ENCODE measurements around the gene GINS3.

GINS3 gene

DNA sequence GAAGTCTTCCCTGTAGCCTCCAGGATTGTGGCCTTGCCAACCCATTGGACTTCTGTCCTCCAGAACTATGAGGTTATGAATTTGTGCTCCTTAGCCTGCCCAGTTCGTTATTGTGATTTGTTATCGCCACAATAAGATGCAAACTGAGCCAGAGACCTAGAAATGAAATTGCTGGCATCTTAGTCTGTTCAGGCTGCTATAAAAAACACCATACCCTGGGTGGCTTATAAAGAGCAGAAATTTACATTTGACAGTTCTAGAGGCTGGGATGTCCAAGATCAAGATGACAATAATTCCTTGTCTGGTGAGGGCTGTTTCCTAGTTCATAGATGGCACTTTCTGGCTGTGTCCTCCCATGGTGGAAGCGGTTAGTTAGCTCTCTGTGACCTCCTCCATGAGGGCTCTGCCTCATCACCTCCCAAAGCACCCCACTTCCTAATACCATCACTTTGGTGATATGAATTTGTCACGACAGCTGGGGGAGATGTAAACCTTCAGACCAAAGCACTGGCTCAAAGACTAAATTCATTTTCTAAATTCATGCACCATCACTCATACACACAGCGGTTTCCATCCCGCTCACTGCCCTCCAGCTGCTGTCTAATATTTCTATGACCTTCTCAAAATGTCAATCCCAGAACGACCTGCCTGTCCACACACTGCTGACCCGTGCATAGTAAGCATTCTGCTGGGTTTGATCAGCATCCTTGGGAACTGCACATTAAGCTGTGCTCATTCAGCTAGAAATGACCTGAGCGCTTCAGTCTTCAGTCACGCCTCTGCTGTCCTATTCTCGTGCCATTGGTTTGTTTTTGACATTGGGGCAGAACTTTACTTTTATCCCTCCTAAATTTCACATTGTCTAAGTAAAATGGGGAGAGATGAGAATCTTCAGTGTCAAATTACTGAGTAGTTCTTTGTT, 36.6 kb downstream of the GINS3 start:
- DNase-seq (ENCODE audit: extremely low spot score): no peak
- CTCF ChIA-PET: interaction anchor here (1.2 kb wide), 2 partner anchors 10 to 92 kb away, joined by 3 read pairs; no protein-coding TSS in a partner anchor
- POLR2A ChIA-PET: interaction anchor here (0.6 kb wide), 1 partner anchor 500 kb away, joined by 3 read pairs; no protein-coding TSS in a partner anchor
- TF ChIP-seq, protein P1, sequence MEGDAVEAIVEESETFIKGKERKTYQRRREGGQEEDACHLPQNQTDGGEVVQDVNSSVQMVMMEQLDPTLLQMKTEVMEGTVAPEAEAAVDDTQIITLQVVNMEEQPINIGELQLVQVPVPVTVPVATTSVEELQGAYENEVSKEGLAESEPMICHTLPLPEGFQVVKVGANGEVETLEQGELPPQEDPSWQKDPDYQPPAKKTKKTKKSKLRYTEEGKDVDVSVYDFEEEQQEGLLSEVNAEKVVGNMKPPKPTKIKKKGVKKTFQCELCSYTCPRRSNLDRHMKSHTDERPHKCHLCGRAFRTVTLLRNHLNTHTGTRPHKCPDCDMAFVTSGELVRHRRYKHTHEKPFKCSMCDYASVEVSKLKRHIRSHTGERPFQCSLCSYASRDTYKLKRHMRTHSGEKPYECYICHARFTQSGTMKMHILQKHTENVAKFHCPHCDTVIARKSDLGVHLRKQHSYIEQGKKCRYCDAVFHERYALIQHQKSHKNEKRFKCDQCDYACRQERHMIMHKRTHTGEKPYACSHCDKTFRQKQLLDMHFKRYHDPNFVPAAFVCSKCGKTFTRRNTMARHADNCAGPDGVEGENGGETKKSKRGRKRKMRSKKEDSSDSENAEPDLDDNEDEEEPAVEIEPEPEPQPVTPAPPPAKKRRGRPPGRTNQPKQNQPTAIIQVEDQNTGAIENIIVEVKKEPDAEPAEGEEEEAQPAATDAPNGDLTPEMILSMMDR (IDR thresholded peaks at IDR 0.05; ENCODE audit: control extremely low read depth, extremely low read depth, low read depth, missing control alignments): no peak

DNA sequence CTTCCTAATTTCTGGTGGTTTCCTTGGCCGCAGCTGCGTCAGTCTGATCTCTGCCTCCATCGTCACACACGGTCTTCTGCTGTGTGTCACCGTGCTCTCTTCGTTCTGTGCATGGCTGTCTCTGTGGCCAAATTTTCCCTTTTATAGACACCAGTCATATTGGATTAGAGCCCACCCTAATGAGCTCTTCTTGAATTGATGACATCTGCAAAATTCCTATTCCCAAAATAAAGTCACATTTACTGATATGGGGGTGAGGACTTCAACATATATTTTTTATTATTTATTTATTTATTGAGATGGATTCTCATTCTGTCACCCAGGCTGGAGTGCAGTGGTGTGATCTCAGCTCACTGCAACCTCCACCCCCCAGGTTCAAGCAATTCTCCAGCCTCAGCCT, 38.4 kb downstream of the GINS3 start:
- ChIA-PET POLR2A (no interaction called here), CTCF (interaction anchor here (1.1 kb wide), 1 partner anchor 94 kb away, joined by 3 read pairs; no protein-coding TSS in a partner anchor)
- TF ChIP-seq, protein P1 (IDR thresholded peaks at IDR 0.05; ENCODE audit: control extremely low read depth, extremely low read depth, low read depth, missing control alignments): no peak
- DNase-seq (ENCODE audit: extremely low spot score): no peak

DNA sequence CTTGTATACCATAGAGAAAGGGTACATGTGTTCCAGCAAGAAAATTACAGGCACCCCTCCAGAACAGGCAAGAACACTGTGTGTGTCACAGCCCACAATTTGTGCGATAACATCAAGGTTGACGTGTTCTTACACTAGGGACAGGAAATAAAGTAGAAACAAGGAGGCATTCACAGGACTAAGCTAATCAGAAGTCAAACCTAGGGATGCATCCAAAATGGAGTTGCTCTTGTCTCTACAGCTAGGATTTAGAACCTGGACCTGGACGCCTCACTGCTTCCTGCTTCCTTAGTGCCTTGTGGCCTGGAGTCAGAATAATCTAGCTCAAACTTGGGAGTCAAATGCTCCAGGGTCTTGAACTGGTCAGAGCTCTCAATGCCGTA, 41.3 kb downstream of the GINS3 start:
- TF ChIP-seq, protein P1 (IDR thresholded peaks at IDR 0.05; ENCODE audit: control extremely low read depth, extremely low read depth, low read depth, missing control alignments): no peak
- ChIA-PET POLR2A (no interaction called here), CTCF (interaction anchor here (2.0 kb wide), 1 partner anchor 21 kb away, joined by 5 read pairs; no protein-coding TSS in a partner anchor)
- DNase-seq (ENCODE audit: extremely low spot score): no peak

DNA sequence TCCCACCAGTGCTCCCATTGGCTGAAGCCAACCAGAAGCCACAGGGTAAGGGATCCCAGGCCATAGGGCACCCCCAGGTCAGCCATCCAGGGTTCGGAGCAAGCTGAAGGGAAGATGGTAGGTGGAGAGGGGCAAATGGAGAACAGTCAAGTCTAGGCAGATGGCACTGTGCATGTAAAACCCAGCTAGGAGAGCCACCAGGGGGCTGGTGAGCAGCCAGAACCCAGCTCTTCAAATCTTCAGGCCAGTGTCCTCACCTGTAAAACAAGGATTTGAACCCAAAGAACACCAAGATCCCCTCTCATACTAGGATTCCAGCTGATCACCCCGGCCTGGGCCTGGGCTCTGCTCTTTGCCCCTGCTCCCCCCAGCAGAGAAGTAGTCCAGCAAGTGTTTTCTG, 43.5 kb downstream of the GINS3 start:
- no peak for DNase-seq (ENCODE audit: extremely low spot score)
- ChIA-PET CTCF (interaction anchor here (1.0 kb wide), 1 partner anchor 8 kb away, joined by 4 read pairs; no protein-coding TSS in a partner anchor), POLR2A (no interaction called here)
- TF ChIP-seq, protein P1 (IDR thresholded peaks at IDR 0.05; ENCODE audit: control extremely low read depth, extremely low read depth, low read depth, missing control alignments): no peak

DNA sequence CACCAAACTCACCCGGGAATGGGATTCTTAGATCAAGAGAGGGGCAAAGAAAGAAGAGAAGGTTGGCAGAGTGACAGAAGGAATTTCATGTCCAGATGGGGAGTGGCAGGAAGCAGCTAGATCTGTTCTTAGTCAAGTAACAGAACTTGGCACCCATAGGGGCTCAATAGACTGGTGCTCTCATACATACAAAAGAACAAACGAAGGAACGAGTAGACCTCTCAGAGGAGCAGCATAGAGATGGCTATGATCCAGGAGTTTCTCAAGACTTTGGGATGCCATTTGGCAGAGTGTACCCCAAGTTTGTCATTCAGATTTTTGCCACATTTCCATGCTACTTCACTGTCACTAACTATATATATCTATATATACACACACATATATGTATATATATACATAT, 47.9 kb downstream of the GINS3 start:
- no peak for DNase-seq (ENCODE audit: extremely low spot score)
- TF ChIP-seq, protein P1 (IDR thresholded peaks at IDR 0.05; ENCODE audit: control extremely low read depth, extremely low read depth, low read depth, missing control alignments): no peak
- POLR2A ChIA-PET: no interaction called here
- CTCF ChIA-PET: no interaction called here

DNA sequence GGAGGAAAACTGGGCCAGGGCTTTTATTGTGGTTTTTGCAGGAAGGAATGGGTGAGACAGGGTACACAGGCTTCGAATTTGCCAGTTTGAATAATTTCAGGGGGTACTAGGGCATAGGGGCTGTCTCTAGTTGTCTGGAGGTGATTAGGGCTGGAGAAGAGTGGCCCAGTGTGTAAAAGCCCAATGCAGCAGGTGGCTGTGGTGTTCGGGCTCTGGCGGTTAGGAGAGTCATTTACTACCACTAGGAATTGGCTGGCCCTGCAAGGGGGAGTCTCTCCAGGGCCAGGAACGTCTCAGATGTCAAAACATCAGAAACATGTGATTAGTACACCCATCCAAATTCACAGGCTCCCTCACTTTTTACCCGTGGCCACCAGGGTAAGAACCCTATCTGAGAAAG, 50.3 kb downstream of the GINS3 start:
- DNase-seq (ENCODE audit: extremely low spot score): no peak
- TF ChIP-seq, protein P1 (IDR thresholded peaks at IDR 0.05; ENCODE audit: control extremely low read depth, extremely low read depth, low read depth, missing control alignments): no peak
- ChIA-PET POLR2A (no interaction called here), CTCF (interaction anchor here (3.0 kb wide), 1 partner anchor 13 kb away, joined by 13 read pairs; no protein-coding TSS in a partner anchor)

All from GM10248 (cell line).